Measurements from ENCODE around the gene UBE2E2.

UBE2E2 gene

DNA sequence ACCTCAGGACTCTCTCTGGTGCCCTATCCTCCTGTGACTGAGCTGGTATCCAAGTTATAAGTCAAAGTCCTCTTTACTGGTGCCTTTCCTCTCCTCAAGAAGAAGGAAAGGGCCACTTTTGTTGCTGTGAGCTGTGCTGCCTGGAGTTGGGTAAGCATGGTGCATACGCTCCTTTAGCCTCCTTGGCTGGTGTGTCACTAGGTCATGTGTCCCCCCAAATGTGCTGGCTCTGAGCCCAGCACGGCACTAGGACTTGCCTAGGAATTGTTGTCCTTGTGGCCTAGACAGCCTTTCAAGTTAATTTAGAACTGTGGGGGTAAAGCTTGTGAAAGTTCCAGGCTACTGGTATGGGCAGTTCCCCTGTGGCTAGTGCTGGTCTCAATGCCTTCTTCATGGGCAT, 113.8 kb downstream of the UBE2E2 start:
- H3K4me3 ChIP-seq (ENCODE audit: low read length) = no peak overlapping the region
- H3K9me3 ChIP-seq (ENCODE audit: control insufficient read depth, insufficient read depth, low read length) = peaks cover 8% of the 10 kb centered on the region; the same call in 1 of the 2 replicates
- H3F3A ChIP-seq (ENCODE audit: control insufficient read depth, insufficient read depth) = 0 out of 2 replicates have a peak, but pooled peaks cover 2% of the 10 kb centered on the region
- H3K4me2 ChIP-seq (ENCODE audit: low read length) = no peak overlapping the region
- H3K27ac ChIP-seq (ENCODE audit: low read depth, low read length) = no peak overlapping the region
- H4K20me1 ChIP-seq (ENCODE audit: control insufficient read depth, insufficient read depth, low read depth, low read length) = no peaks in the 10 kb centered on the region
- no peaks in the 10 kb centered on the region for H3K4me1 ChIP-seq (ENCODE audit: control insufficient read depth, low read length)
- no peak for TF ChIP-seq EZH2phosphoT487 (IDR thresholded peaks at IDR 0.05; ENCODE audit: borderline replicate concordance, low read length)
- TF ChIP-seq, protein P1, sequence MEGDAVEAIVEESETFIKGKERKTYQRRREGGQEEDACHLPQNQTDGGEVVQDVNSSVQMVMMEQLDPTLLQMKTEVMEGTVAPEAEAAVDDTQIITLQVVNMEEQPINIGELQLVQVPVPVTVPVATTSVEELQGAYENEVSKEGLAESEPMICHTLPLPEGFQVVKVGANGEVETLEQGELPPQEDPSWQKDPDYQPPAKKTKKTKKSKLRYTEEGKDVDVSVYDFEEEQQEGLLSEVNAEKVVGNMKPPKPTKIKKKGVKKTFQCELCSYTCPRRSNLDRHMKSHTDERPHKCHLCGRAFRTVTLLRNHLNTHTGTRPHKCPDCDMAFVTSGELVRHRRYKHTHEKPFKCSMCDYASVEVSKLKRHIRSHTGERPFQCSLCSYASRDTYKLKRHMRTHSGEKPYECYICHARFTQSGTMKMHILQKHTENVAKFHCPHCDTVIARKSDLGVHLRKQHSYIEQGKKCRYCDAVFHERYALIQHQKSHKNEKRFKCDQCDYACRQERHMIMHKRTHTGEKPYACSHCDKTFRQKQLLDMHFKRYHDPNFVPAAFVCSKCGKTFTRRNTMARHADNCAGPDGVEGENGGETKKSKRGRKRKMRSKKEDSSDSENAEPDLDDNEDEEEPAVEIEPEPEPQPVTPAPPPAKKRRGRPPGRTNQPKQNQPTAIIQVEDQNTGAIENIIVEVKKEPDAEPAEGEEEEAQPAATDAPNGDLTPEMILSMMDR (IDR thresholded peaks at IDR 0.05; ENCODE audit: low read depth, low read length, poor library complexity, severe bottlenecking) = no peak
- no peaks in the 10 kb centered on the region for H3K9me2 ChIP-seq (replicated peaks; ENCODE audit: control insufficient read depth, low read length)
- H3K36me3 ChIP-seq (ENCODE audit: control insufficient read depth, low read length) = no peaks in the 10 kb centered on the region; the same call in 1 of the 2 replicates
- H3K79me2 ChIP-seq (ENCODE audit: control insufficient read depth, low read length) = peaks cover 22% of the 10 kb centered on the region
- H3K27me3 ChIP-seq (ENCODE audit: control insufficient read depth, low read length) = no peaks in the 10 kb centered on the region

DNA sequence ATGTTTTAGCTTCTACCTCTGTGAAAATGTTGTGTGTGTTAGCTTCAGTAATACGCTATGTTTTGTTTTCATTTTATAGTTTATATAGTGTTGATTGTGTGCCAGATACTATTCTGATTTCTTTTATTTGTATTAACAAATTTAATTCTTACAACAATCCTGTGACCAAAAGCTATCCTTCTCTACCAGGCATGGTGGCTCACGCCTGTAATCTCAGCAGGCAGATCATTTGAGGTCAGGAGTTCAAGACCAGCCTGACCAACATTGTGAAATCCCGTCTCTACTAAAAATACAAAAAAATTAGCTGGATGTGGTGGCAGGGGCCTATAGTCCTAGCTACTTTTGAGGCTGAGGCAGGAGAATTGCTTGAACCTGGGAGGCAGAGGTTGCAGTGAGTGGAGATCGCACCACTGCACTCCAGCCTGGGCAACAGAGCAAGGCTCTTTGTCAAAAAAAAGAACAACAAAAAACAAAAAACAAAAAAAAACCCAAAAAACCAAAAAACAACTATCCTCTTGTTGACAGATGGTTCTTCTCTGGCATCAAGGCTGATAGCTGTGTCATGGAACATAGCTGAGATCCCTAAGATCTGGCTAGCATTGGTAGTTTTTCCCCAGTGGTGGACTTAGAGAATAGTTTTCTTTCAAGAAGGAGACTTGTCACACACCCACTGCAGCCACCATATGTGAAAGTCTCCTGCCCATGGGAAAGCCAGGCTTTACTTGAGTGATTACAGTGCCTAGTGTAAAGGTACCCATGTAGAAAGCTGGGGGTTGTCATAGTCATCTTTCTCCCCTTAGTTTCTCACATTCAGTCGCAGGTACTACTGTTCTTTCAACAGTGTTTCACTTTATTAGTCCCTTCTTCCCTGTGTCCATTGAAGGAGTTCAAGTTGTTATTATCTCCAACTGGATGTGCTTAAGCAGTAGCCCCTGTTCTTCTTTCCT, 116.5 kb downstream of the UBE2E2 start:
- Histone ChIP-seq H3K4me1 (ENCODE audit: control insufficient read depth, low read length) (peaks cover 15% of the 10 kb centered on the region), H3K27ac (ENCODE audit: low read depth, low read length) (no peak overlapping the region), H3K36me3 (ENCODE audit: control insufficient read depth, low read length) (no peaks in the 10 kb centered on the region), H3K79me2 (ENCODE audit: control insufficient read depth, low read length) (peaks cover 31% of the 10 kb centered on the region), H4K20me1 (ENCODE audit: control insufficient read depth, insufficient read depth, low read depth, low read length) (no peaks in the 10 kb centered on the region), H3K9me2 (replicated peaks; ENCODE audit: control insufficient read depth, low read length) (no peaks in the 10 kb centered on the region), H3F3A (ENCODE audit: control insufficient read depth, insufficient read depth) (peaks cover 7% of the 10 kb centered on the region; the same call in 1 of the 2 replicates), H3K4me3 (ENCODE audit: low read length) (no peak overlapping the region), H3K27me3 (ENCODE audit: control insufficient read depth, low read length) (no peaks in the 10 kb centered on the region), H3K9me3 (ENCODE audit: control insufficient read depth, insufficient read depth, low read length) (peaks cover 8% of the 10 kb centered on the region; the same call in 1 of the 2 replicates), H3K4me2 (ENCODE audit: low read length) (no peak overlapping the region)
- TF ChIP-seq, protein P1 (IDR thresholded peaks at IDR 0.05; ENCODE audit: low read depth, low read length, poor library complexity, severe bottlenecking) = no peak
- no peak for TF ChIP-seq EZH2phosphoT487 (IDR thresholded peaks at IDR 0.05; ENCODE audit: borderline replicate concordance, low read length)

DNA sequence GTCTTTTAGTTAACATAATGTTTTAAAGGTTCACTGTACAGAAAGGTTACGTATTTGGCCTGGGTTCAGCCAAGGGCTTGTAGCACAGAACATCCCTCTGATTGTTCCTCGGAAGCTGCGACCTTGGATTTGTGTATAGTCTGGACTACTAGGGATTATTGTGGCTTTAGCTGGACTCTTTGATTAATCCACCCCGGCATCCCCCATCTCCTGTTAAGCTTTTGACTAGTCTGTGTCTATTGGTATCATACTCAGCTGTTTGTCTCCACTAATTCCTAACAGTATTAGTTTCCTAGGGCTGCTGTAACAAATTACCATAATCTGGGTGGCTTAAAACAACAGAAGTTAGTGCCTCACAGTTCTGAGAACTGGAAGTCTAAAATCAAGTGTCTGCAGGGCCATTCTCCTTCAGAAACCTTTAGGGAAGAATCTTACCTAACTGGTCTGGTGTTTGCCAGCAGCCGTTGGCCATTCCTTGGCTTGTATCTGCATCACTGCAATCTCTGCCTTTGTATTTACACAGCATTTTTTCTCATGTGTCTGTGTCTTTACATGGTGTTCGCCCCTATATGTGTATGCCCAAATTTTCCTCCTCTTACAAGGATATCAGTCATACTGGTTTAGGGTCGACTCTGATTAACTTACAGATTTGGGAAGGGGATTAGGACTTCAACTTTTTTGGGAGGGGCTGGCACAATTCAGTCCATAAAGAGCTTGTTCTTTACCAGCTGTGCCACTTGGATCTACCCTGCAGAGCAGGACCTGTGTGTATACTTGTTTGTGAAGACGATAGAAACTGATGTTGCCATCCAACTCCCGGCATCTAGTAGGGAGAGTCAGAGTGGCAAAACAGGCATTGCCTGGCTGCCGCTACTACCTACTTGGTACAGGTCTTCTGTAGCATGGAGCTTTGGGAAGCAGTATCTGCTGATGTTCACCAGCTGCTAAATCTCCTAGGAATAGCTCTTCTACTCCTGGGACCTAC, 117.8 kb downstream of the UBE2E2 start:
- Histone ChIP-seq H3K9me3 (ENCODE audit: control insufficient read depth, insufficient read depth, low read length) (peaks cover 11% of the 10 kb centered on the region; the same call in 1 of the 2 replicates), H3K4me1 (ENCODE audit: control insufficient read depth, low read length) (peaks cover 28% of the 10 kb centered on the region), H3K27ac (ENCODE audit: low read depth, low read length) (no peak overlapping the region), H3K79me2 (ENCODE audit: control insufficient read depth, low read length) (peaks cover 33% of the 10 kb centered on the region), H3K4me2 (ENCODE audit: low read length) (no peak overlapping the region), H3K4me3 (ENCODE audit: low read length) (no peak overlapping the region), H4K20me1 (ENCODE audit: control insufficient read depth, insufficient read depth, low read depth, low read length) (no peaks in the 10 kb centered on the region), H3K9me2 (replicated peaks; ENCODE audit: control insufficient read depth, low read length) (no peaks in the 10 kb centered on the region), H3K36me3 (ENCODE audit: control insufficient read depth, low read length) (peaks cover 7% of the 10 kb centered on the region), H3F3A (ENCODE audit: control insufficient read depth, insufficient read depth) (peaks cover 7% of the 10 kb centered on the region; the same call in 1 of the 2 replicates), H3K27me3 (ENCODE audit: control insufficient read depth, low read length) (no peaks in the 10 kb centered on the region)
- TF ChIP-seq, protein P1 (IDR thresholded peaks at IDR 0.05; ENCODE audit: low read depth, low read length, poor library complexity, severe bottlenecking) = no peak
- TF ChIP-seq EZH2phosphoT487 (IDR thresholded peaks at IDR 0.05; ENCODE audit: borderline replicate concordance, low read length) = no peak
